HEK293 (cell line): Measurements from ENCODE around the gene RBBP8.

Experiments
- CTCF ChIA-PET: fragments of 350-600 bp; formaldehyde crosslinking; extraction: SDS; loops from one replicate; lab custom pipeline; 2021; ENCODE audit warnings: antibody characterized with exemption; lab: Yijun Ruan, JAX
- POLR2A ChIA-PET: fragments of 300-600 bp; formaldehyde crosslinking; extraction: SDS; loops from one replicate; lab custom pipeline; 2020; ENCODE audit warnings: antibody characterized with exemption, inconsistent platforms; lab: Yijun Ruan, JAX
- H3K27ac ChIP-seq: fragments of 200-500 bp; sonication (Bioruptor generic); 2 replicates; pipeline ENCODE4 v1.5.1; 2014; ENCODE audit warnings: low read depth, low read length, control low read depth, inconsistent platforms; ENCODE audit errors: extremely low read depth
- H3K36me3 ChIP-seq, 2 experiments: fragments of 200-500 bp in 1 of 2; sonication (Bioruptor generic) in 1 of 2; 1 replicate in 1 of 2; 2 replicates in 1 of 2; pipeline ENCODE4 v1.5.1; 2014 to 2017; ENCODE audit warnings: inconsistent platforms in 2 of 2, low read length in 2 of 2; ENCODE audit not compliant: control insufficient read depth in 2 of 2, insufficient read depth in 1 of 2
- H3K4me1 ChIP-seq: fragments of 200-500 bp; sonication (Bioruptor generic); 2 replicates; pipeline ENCODE4 v1.5.1; 2014; ENCODE audit warnings: mild to moderate bottlenecking, low read length, inconsistent platforms; ENCODE audit not compliant: control insufficient read depth, insufficient read depth
- H3K4me3 ChIP-seq: 2 replicates; pipeline ENCODE4 v1.5.1; 2011; ENCODE audit warnings: low read depth, mild to moderate bottlenecking, control low read depth, low read length, moderate library complexity
- H3K9me3 ChIP-seq: fragments of 200-500 bp; sonication (Bioruptor generic); 2 replicates; pipeline ENCODE4 v1.5.1; 2014; ENCODE audit warnings: low read depth, low read length, inconsistent platforms; ENCODE audit not compliant: control insufficient read depth, insufficient read depth
- KLF8 ChIP-seq: fragments of 450-650 bp; formaldehyde crosslinking; IDR thresholded peaks from 2 replicates; pipeline ENCODE4 v1.5.1; 2016; ENCODE audit warnings: missing biosample characterization, missing genetic modification characterization
- MZF1 ChIP-seq: fragments of 450-650 bp; formaldehyde crosslinking; IDR thresholded peaks from 2 replicates; pipeline ENCODE4 v1.5.1; 2017; ENCODE audit warnings: missing biosample characterization, missing genetic modification characterization, borderline replicate concordance
- PRDM1 ChIP-seq: fragments of 450-650 bp; formaldehyde crosslinking; IDR thresholded peaks from 2 replicates; pipeline ENCODE4; 2016; ENCODE audit warnings: missing biosample characterization, missing genetic modification characterization
- SP2 ChIP-seq: fragments of 450-650 bp; formaldehyde crosslinking; IDR thresholded peaks from 2 replicates; pipeline ENCODE4 v1.5.1; 2016; ENCODE audit warnings: missing biosample characterization, missing genetic modification characterization
- YY2 ChIP-seq: fragments of 450-650 bp; formaldehyde crosslinking; IDR thresholded peaks from 2 replicates; pipeline ENCODE4 v1.5.1; 2016; ENCODE audit warnings: missing biosample characterization, missing genetic modification characterization
- ZNF174 ChIP-seq: fragments of 450-650 bp; formaldehyde crosslinking; IDR thresholded peaks from 2 replicates; pipeline ENCODE4 v1.5.0; 2017; ENCODE audit warnings: missing biosample characterization, mild to moderate bottlenecking, missing genetic modification characterization
- ZNF184 ChIP-seq: fragments of 450-650 bp; IDR thresholded peaks from 2 replicates; pipeline ENCODE4 v1.5.1; 2018; ENCODE audit warnings: missing biosample characterization, mild to moderate bottlenecking, missing genetic modification characterization
- ZNF214 ChIP-seq: fragments of 450-650 bp; formaldehyde crosslinking; IDR thresholded peaks from 2 replicates; pipeline ENCODE4 v1.5.1; 2017; ENCODE audit warnings: missing biosample characterization, mild to moderate bottlenecking, missing genetic modification characterization, borderline replicate concordance
- ZNF404 ChIP-seq: fragments of 450-650 bp; formaldehyde crosslinking; IDR thresholded peaks from 2 replicates; pipeline ENCODE4 v1.5.1; 2017; ENCODE audit warnings: missing biosample characterization, missing genetic modification characterization
- ZNF416 ChIP-seq: fragments of 450-650 bp; formaldehyde crosslinking; IDR thresholded peaks from 2 replicates; pipeline ENCODE4 v1.5.1; 2016; ENCODE audit warnings: missing biosample characterization, missing genetic modification characterization
- ZNF530 ChIP-seq: fragments of 450-650 bp; formaldehyde crosslinking; IDR thresholded peaks from 2 replicates; pipeline ENCODE4 v1.5.1; 2016; ENCODE audit warnings: low read depth, missing biosample characterization, missing genetic modification characterization
- ZNF664 ChIP-seq: fragments of 450-650 bp; formaldehyde crosslinking; IDR thresholded peaks from 2 replicates; pipeline ENCODE4 v1.5.1; 2016; ENCODE audit warnings: missing biosample characterization, missing genetic modification characterization
- ZNF747 ChIP-seq: fragments of 450-650 bp; formaldehyde crosslinking; IDR thresholded peaks from 2 replicates; pipeline ENCODE4 v1.5.1; 2016; ENCODE audit warnings: missing biosample characterization, missing genetic modification characterization
- ZNF837 ChIP-seq: fragments of 450-650 bp; formaldehyde crosslinking; IDR thresholded peaks from 2 replicates; pipeline ENCODE4 v1.5.1; 2016; ENCODE audit warnings: missing biosample characterization, missing genetic modification characterization
- TF ChIP-seq, protein P1 (sequence below): fragments of 450-650 bp; formaldehyde crosslinking; IDR thresholded peaks from 2 replicates; pipeline ENCODE4 v1.5.1; 2016; ENCODE audit warnings: missing biosample characterization, missing genetic modification characterization
- TF ChIP-seq, protein P2 (sequence below): fragments of 450-650 bp; formaldehyde crosslinking; IDR thresholded peaks from 2 replicates; pipeline ENCODE4 v1.5.1; 2017; ENCODE audit warnings: missing biosample characterization, missing genetic modification characterization
- TF ChIP-seq, protein P3 (sequence below): fragments of 450-650 bp; formaldehyde crosslinking; optimal IDR thresholded peaks from 2 replicates; pipeline ENCODE3; 2016; ENCODE audit warnings: missing biosample characterization, mild to moderate bottlenecking, missing genetic modification characterization
- TF ChIP-seq, protein P4 (sequence below): fragments of 450-650 bp; formaldehyde crosslinking; IDR thresholded peaks from 2 replicates; pipeline ENCODE4 v1.5.1; 2016; ENCODE audit warnings: missing biosample characterization, missing genetic modification characterization
- TF ChIP-seq, protein P5 (sequence below): fragments of 450-650 bp; formaldehyde crosslinking; IDR thresholded peaks from 2 replicates; pipeline ENCODE4 v1.5.0; 2017; ENCODE audit warnings: missing biosample characterization, missing genetic modification characterization, borderline replicate concordance

The RBBP8 gene

DNA sequence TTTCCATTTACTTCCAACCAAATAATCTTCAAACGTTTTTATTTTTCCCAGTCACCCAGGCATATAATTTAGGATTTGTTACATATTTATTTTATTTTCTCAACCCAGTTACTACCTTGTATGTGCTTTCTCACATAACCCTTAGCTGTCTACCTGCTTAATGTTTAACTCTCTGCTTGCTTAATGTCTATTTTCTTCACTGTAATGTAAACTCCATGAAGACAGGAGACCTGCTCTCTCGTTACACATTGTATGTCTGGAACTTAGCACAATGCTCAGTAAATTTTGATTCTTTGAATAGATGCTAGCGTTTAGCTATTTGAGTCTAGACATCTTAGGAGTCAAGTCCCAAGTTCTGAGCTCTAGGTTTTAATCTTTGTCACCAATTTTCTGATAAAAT, 70.2 kb downstream of the RBBP8 start (continued):
- TF ChIP-seq, protein P1, sequence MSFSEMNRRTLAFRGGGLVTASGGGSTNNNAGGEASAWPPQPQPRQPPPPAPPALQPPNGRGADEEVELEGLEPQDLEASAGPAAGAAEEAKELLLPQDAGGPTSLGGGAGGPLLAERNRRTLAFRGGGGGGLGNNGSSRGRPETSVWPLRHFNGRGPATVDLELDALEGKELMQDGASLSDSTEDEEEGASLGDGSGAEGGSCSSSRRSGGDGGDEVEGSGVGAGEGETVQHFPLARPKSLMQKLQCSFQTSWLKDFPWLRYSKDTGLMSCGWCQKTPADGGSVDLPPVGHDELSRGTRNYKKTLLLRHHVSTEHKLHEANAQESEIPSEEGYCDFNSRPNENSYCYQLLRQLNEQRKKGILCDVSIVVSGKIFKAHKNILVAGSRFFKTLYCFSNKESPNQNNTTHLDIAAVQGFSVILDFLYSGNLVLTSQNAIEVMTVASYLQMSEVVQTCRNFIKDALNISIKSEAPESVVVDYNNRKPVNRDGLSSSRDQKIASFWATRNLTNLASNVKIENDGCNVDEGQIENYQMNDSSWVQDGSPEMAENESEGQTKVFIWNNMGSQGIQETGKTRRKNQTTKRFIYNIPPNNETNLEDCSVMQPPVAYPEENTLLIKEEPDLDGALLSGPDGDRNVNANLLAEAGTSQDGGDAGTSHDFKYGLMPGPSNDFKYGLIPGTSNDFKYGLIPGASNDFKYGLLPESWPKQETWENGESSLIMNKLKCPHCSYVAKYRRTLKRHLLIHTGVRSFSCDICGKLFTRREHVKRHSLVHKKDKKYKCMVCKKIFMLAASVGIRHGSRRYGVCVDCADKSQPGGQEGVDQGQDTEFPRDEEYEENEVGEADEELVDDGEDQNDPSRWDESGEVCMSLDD (tag by site-specific recombination), result no peak
- TF ChIP-seq ZNF530 (no peak), SP2 (tag by site-specific recombination) (no peak), KLF8 (no peak), ZNF214 (tag by site-specific recombination) (no peak), ZNF174 (tag by site-specific recombination) (no peak), ZNF664 (tag by site-specific recombination) (no peak), MZF1 (tag by site-specific recombination) (no peak), ZNF404 (tag by site-specific recombination) (no peak), ZNF837 (tag by site-specific recombination) (no peak)
- TF ChIP-seq, protein P2, sequence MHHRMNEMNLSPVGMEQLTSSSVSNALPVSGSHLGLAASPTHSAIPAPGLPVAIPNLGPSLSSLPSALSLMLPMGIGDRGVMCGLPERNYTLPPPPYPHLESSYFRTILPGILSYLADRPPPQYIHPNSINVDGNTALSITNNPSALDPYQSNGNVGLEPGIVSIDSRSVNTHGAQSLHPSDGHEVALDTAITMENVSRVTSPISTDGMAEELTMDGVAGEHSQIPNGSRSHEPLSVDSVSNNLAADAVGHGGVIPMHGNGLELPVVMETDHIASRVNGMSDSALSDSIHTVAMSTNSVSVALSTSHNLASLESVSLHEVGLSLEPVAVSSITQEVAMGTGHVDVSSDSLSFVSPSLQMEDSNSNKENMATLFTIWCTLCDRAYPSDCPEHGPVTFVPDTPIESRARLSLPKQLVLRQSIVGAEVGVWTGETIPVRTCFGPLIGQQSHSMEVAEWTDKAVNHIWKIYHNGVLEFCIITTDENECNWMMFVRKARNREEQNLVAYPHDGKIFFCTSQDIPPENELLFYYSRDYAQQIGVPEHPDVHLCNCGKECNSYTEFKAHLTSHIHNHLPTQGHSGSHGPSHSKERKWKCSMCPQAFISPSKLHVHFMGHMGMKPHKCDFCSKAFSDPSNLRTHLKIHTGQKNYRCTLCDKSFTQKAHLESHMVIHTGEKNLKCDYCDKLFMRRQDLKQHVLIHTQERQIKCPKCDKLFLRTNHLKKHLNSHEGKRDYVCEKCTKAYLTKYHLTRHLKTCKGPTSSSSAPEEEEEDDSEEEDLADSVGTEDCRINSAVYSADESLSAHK (tag by site-specific recombination), result no peak
- TF ChIP-seq, protein P3, sequence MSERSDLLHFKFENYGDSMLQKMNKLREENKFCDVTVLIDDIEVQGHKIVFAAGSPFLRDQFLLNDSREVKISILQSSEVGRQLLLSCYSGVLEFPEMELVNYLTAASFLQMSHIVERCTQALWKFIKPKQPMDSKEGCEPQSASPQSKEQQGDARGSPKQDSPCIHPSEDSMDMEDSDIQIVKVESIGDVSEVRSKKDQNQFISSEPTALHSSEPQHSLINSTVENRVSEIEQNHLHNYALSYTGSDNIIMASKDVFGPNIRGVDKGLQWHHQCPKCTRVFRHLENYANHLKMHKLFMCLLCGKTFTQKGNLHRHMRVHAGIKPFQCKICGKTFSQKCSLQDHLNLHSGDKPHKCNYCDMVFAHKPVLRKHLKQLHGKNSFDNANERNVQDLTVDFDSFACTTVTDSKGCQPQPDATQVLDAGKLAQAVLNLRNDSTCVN (tag by site-specific recombination), result no peak

DNA sequence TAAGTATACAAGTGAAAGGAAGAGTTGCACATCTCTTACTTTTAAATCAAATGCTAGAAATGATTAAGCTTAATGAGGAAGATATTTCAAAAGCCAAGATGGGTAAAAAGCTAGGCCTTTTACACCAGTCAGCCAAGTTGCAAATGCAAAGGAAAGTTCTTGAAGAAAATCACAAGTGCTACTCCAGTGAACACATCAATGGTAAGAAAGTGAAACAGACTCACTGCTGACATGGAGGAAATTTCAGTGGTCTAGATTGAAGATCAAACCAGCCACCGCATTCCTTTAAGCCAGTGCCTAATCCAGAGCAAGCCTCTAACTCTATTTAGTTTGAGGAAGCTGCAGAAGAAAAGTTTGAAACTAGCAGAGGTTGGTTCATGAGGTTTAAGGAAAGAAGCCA, 79.1 kb downstream of the RBBP8 start:
- no peak overlapping the region for H3K27ac ChIP-seq
- no peak for TF ChIP-seq ZNF747 (tag by site-specific recombination)
- no peak for TF ChIP-seq YY2
- TF ChIP-seq, protein P4, sequence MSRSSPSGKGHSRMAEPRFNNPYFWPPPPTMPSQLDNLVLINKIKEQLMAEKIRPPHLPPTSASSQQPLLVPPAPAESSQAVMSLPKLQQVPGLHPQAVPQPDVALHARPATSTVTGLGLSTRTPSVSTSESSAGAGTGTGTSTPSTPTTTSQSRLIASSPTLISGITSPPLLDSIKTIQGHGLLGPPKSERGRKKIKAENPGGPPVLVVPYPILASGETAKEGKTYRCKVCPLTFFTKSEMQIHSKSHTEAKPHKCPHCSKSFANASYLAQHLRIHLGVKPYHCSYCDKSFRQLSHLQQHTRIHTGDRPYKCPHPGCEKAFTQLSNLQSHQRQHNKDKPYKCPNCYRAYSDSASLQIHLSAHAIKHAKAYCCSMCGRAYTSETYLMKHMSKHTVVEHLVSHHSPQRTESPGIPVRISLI, result no peak
- peak; percentile 86 for TF ChIP-seq PRDM1
- no peak for TF ChIP-seq ZNF184 (tag by site-specific recombination)
- TF ChIP-seq ZNF416 (tag by site-specific recombination), result no peak
- TF ChIP-seq, protein P5, sequence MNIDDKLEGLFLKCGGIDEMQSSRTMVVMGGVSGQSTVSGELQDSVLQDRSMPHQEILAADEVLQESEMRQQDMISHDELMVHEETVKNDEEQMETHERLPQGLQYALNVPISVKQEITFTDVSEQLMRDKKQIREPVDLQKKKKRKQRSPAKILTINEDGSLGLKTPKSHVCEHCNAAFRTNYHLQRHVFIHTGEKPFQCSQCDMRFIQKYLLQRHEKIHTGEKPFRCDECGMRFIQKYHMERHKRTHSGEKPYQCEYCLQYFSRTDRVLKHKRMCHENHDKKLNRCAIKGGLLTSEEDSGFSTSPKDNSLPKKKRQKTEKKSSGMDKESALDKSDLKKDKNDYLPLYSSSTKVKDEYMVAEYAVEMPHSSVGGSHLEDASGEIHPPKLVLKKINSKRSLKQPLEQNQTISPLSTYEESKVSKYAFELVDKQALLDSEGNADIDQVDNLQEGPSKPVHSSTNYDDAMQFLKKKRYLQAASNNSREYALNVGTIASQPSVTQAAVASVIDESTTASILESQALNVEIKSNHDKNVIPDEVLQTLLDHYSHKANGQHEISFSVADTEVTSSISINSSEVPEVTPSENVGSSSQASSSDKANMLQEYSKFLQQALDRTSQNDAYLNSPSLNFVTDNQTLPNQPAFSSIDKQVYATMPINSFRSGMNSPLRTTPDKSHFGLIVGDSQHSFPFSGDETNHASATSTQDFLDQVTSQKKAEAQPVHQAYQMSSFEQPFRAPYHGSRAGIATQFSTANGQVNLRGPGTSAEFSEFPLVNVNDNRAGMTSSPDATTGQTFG (tag by site-specific recombination), result no peak
- TF ChIP-seq, all 188 proteins: peak for 1
- POLR2A ChIA-PET, result no interaction called here
- H3K4me1 ChIP-seq, result no peaks in the 10 kb centered on the region
- CTCF ChIA-PET, result no interaction called here
- H3K4me3 ChIP-seq, result no peak overlapping the region
- H3K9me3 ChIP-seq, result no peaks in the 10 kb centered on the region
- peaks cover 6 to 26% of the 10 kb centered on the region in 2 experiments; a peak in 2 of 3 replicates for H3K36me3 ChIP-seq
